DOHH2 (cell line): ENCODE data around the gene FOXG1.

ENCODE experiments used
- H3F3A ChIP-seq: fragments of 200-600 bp; sonication (generic), shearing (Covaris generic); 2 replicates; pipeline ENCODE4 v1.6.0; 2016; ENCODE audit warnings: antibody characterized with exemption, mild to moderate bottlenecking; ENCODE audit not compliant: control insufficient read depth, insufficient read depth
- H3K27ac ChIP-seq: fragments of 200-600 bp; sonication (generic); 2 replicates; pipeline ENCODE4 v1.5.1; 2014; ENCODE audit warnings: low read depth, mild to moderate bottlenecking, low read length, moderate library complexity
- H3K27me3 ChIP-seq: fragments of 200-600 bp; sonication (generic); 2 replicates; pipeline ENCODE4 v1.6.1; 2014; ENCODE audit warnings: mild to moderate bottlenecking, low read length, mixed read lengths; ENCODE audit not compliant: control insufficient read depth
- H3K36me3 ChIP-seq: fragments of 200-600 bp; sonication (generic); 2 replicates; pipeline ENCODE4 v1.6.1; 2014; ENCODE audit warnings: mild to moderate bottlenecking, low read length, moderate library complexity, mixed read lengths; ENCODE audit not compliant: control insufficient read depth
- H3K4me1 ChIP-seq: fragments of 200-600 bp; sonication (generic); 2 replicates; pipeline ENCODE4 v1.6.1; 2014; ENCODE audit warnings: mild to moderate bottlenecking, low read length, mixed read lengths; ENCODE audit not compliant: control insufficient read depth
- H3K4me2 ChIP-seq: fragments of 200-600 bp; sonication (generic); 2 replicates; pipeline ENCODE4 v1.6.0; 2014; ENCODE audit warnings: mild to moderate bottlenecking, low read length, moderate library complexity
- H3K4me3 ChIP-seq: fragments of 200-600 bp; sonication (generic); 2 replicates; pipeline ENCODE4 v1.5.1; 2014; ENCODE audit warnings: mild to moderate bottlenecking, low read length, mixed read lengths
- H3K79me2 ChIP-seq: fragments of 200-600 bp; sonication (generic); 2 replicates; pipeline ENCODE4 v1.6.1; 2014; ENCODE audit warnings: mild to moderate bottlenecking, low read length, mixed read lengths; ENCODE audit not compliant: control insufficient read depth
- H3K9me2 ChIP-seq: fragments of 200-600 bp; sonication (generic); replicated peaks from 2 replicates; pipeline ENCODE4 v1.6.1; 2014; ENCODE audit warnings: mild to moderate bottlenecking, low read length, mixed read lengths; ENCODE audit not compliant: control insufficient read depth
- H3K9me3 ChIP-seq: fragments of 200-600 bp; sonication (generic); 2 replicates; pipeline ENCODE4 v1.6.1; 2014; ENCODE audit warnings: antibody characterized with exemption, low read length, mixed read lengths; ENCODE audit not compliant: control insufficient read depth, insufficient read depth
- H4K20me1 ChIP-seq: fragments of 200-600 bp; sonication (generic); 2 replicates; pipeline ENCODE4 v1.6.0; 2014; ENCODE audit warnings: low read depth, mild to moderate bottlenecking, antibody characterized with exemption, low read length, moderate library complexity; ENCODE audit not compliant: control insufficient read depth, insufficient read depth
- CTCF ChIP-seq: fragments of 200-600 bp; sonication (generic); IDR thresholded peaks from one replicate; pipeline ENCODE4 v1.5.1; 2014; ENCODE audit warnings: antibody characterized with exemption, mild to moderate bottlenecking, low read depth, low read length; ENCODE audit not compliant: poor library complexity, severe bottlenecking
- EZH2phosphoT487 ChIP-seq: fragments of 200-600 bp; sonication (generic); IDR thresholded peaks from 2 replicates; pipeline ENCODE4 v1.6.1; 2017; ENCODE audit warnings: borderline replicate concordance, mild to moderate bottlenecking, antibody characterized with exemption, low read length, moderate library complexity, mixed read lengths

FOXG1 gene

DNA sequence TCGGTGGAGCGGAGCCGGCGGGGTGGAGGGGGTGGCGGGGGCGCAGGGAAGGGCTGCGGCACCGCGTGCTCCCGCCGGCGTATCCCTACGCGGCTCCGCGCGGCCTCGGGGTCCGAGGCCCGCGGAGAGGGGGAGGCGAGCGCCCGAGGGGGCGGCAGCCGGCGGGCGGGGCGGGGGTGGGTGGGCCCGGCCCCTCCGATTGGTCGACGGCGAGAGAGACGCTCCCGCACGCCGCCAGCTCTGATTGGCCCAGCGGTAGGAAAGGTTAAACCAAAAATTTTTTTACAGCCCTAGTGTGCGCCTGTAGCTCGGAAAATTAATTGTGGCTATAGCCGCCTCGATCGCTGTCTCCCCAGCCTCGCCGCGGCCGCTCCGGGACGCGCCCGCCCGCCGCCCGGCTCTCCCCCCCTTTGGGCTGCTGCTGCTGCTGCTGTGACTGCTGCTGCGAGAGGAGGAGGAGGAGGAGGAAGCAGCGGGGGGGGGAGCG, at the start of gene FOXG1:
Gene FOXG1 (plus strand): TSS at position 319 of the 487 bp plus-strand sequence. CDS start 493 bp downstream, outside the sequence.
- H3K4me3 ChIP-seq, result no peak within 1 kb of the TSS
- H3K9me3 ChIP-seq, result peaks cover 14% of the 10 kb centered on the region; the same call in 1 of the 2 replicates
- no peak within 1 kb of the TSS for H3K27ac ChIP-seq
- no peaks in the 10 kb centered on the region for H3K36me3 ChIP-seq
- H4K20me1 ChIP-seq, result no peaks in the 10 kb centered on the region
- TF ChIP-seq CTCF (no peak), EZH2phosphoT487 (no peak)
- H3K4me1 ChIP-seq, result no peaks in the 10 kb centered on the region
- no peaks in the 10 kb centered on the region for H3F3A ChIP-seq
- no peak within 1 kb of the TSS for H3K4me2 ChIP-seq
- no peaks in the 10 kb centered on the region for H3K79me2 ChIP-seq
- no peaks in the 10 kb centered on the region for H3K27me3 ChIP-seq
- no peaks in the 10 kb centered on the region for H3K9me2 ChIP-seq

DNA sequence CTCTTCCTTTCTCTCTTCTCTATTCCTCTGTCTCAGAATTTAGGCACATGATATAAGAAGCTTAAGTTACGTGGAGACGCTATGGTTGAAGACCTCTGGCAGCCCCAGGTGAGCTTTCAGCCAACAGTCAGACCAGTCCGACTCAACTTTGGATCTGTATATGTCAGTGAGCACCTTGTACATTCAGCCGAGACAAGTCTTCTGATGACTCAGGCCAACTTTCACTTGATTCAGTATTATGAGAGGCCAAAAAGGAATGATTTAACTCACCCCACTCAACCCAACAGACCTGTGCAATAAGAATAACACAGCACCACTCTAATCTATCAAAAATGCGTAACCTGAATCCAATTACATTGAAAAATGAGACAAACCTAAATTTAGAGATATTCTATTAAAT, 47.5 kb upstream of the FOXG1 start:
- Histone ChIP-seq H3K27me3 (no peaks in the 10 kb centered on the region), H3K9me2 (no peaks in the 10 kb centered on the region)

GRCh38 chr14:28731358-28731757, 35.2 kb upstream of the FOXG1 start:
- no peak for TF ChIP-seq CTCF
- no peak for TF ChIP-seq EZH2phosphoT487

More for the DNA sequence above, 47.5 kb upstream of the FOXG1 start:
- Histone ChIP-seq H3F3A (no peaks in the 10 kb centered on the region), H3K4me1 (no peaks in the 10 kb centered on the region), H3K79me2 (no peaks in the 10 kb centered on the region), H4K20me1 (no peaks in the 10 kb centered on the region), H3K36me3 (no peaks in the 10 kb centered on the region), H3K4me3 (no peak overlapping the region), H3K4me2 (no peak overlapping the region), H3K9me3 (no peaks in the 10 kb centered on the region), H3K27ac (no peak overlapping the region)
- no peak for TF ChIP-seq EZH2phosphoT487
- no peak for TF ChIP-seq CTCF

More at GRCh38 chr14:28731358-28731757, 35.2 kb upstream of the FOXG1 start:
- no peaks in the 10 kb centered on the region for H3K79me2 ChIP-seq
- no peaks in the 10 kb centered on the region for H3K9me3 ChIP-seq
- H3K4me1 ChIP-seq, result no peaks in the 10 kb centered on the region
- no peaks in the 10 kb centered on the region for H3K9me2 ChIP-seq
- H3F3A ChIP-seq, result no peaks in the 10 kb centered on the region
- H3K4me2 ChIP-seq, result no peak overlapping the region
- H4K20me1 ChIP-seq, result no peaks in the 10 kb centered on the region
- H3K27me3 ChIP-seq, result no peaks in the 10 kb centered on the region
- H3K27ac ChIP-seq, result no peak overlapping the region
- H3K36me3 ChIP-seq, result no peaks in the 10 kb centered on the region
- H3K4me3 ChIP-seq, result no peak overlapping the region
